ACC112 (cell line): ENCODE measurements around the gene RAB7A.

Source experiments
- H2AFZ ChIP-seq: fragments of 200-600 bp; sonication (generic); one replicate; pipeline ENCODE4 v1.6.0; 2017; ENCODE audit warnings: antibody characterized with exemption, low read length; ENCODE audit not compliant: unreplicated experiment
- H3K27ac ChIP-seq: fragments of 200-600 bp; sonication (generic); 2 replicates; pipeline ENCODE4 v1.5.1; 2014; ENCODE audit warnings: low read depth, mild to moderate bottlenecking, antibody characterized with exemption, low read length, moderate library complexity
- H3K27me3 ChIP-seq: fragments of 200-600 bp; sonication (generic); 2 replicates; pipeline ENCODE4 v1.6.1; 2014; ENCODE audit warnings: mild to moderate bottlenecking, antibody characterized with exemption, low read length, moderate library complexity, mixed read lengths; ENCODE audit not compliant: insufficient read depth
- H3K36me3 ChIP-seq: fragments of 200-600 bp; sonication (generic); 2 replicates; pipeline ENCODE4 v1.6.1; 2016; ENCODE audit warnings: mild to moderate bottlenecking, antibody characterized with exemption, low read length, moderate library complexity, mixed read lengths; ENCODE audit not compliant: insufficient read depth
- H3K4me1 ChIP-seq: fragments of 200-600 bp; sonication (generic); one replicate; pipeline ENCODE4 v1.6.1; 2016; ENCODE audit warnings: low read length, mixed read lengths; ENCODE audit not compliant: insufficient read depth, unreplicated experiment, control insufficient read depth
- H3K4me3 ChIP-seq: fragments of 200-600 bp; sonication (generic); 2 replicates; pipeline ENCODE4 v1.5.1; 2014; ENCODE audit warnings: mild to moderate bottlenecking, low read depth, low read length
- H3K79me2 ChIP-seq: fragments of 200-600 bp; sonication (generic); one replicate; pipeline ENCODE4 v1.6.0; 2016; ENCODE audit warnings: low read length; ENCODE audit not compliant: control insufficient read depth, unreplicated experiment, insufficient read depth

Gene RAB7A

DNA sequence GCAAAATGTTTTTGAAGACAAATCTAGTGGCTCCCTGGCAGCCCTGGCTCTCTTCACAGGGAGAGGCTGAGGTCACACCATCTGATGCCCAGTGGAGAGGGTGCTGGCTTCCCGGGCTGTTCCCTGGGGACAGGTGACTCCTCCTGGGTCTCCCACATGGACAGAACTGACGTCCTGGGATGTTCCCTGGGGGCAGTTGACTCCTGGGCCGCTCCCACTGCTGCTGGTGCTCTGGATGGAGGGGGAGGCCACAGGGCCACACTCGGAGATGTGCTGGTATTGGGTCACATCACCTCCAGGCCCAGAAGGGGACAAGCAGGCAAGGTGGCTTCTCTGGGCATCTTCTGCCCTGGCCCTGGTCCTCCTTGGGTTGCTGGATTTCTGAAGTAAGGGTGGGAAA is 125.6 kb downstream of the RAB7A start:
- H3K79me2 ChIP-seq: no peaks in the 10 kb centered on the region
- no peaks in the 10 kb centered on the region for H3K36me3 ChIP-seq
- H3K4me1 ChIP-seq: no peaks in the 10 kb centered on the region
- no peak overlapping the region for H2AFZ ChIP-seq
- no peak overlapping the region for H3K27ac ChIP-seq
- no peaks in the 10 kb centered on the region for H3K27me3 ChIP-seq
- H3K4me3 ChIP-seq: no peak overlapping the region

DNA sequence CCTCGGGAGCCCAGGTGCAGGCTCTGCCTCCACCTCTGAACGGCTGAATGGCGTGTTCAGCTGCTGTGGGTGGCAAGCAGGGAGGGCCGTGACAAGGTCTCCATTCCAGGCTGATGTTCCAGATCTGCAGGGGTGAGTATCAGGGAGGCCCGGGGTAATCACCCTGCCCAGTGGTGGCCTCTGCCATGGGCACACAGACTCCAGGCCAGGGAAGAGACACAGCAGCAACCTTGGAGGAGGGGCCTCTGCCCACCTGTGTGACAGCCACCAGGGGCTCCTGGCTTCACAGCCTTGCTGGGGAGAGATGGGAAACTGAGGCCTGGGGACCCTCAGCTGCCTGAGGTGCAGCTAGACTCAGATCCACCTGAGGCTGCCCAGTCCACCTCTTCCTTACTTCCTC is 127.8 kb downstream of the RAB7A start:
- Histone ChIP-seq H3K4me3 (no peak overlapping the region), H3K27ac (no peak overlapping the region), H3K79me2 (no peaks in the 10 kb centered on the region), H2AFZ (no peak overlapping the region), H3K27me3 (no peaks in the 10 kb centered on the region), H3K4me1 (no peaks in the 10 kb centered on the region), H3K36me3 (no peaks in the 10 kb centered on the region)

DNA sequence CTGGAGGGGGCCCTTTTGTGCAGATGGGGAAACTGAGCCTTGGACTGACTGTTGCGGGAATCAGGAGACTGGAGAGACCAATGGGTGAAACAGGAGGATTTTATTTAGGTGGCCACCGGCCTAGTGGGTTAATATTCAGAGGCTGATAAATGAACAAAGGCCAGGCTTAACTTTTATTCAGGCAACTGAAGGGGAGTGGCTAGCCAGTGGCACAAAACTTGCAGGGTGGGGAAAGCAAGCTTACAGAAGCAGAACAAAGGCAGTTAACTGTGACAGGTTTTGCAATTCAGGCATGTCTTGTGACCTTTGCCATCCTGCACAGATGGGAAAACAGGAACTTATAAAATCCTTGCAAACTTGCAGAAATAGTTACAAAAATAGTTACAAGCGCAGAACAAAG is 128.5 kb downstream of the RAB7A start:
- Histone ChIP-seq H3K4me1 (no peaks in the 10 kb centered on the region), H3K4me3 (no peak overlapping the region), H3K36me3 (no peaks in the 10 kb centered on the region), H3K79me2 (no peaks in the 10 kb centered on the region), H3K27ac (no peak overlapping the region), H3K27me3 (no peaks in the 10 kb centered on the region), H2AFZ (no peak overlapping the region)

DNA sequence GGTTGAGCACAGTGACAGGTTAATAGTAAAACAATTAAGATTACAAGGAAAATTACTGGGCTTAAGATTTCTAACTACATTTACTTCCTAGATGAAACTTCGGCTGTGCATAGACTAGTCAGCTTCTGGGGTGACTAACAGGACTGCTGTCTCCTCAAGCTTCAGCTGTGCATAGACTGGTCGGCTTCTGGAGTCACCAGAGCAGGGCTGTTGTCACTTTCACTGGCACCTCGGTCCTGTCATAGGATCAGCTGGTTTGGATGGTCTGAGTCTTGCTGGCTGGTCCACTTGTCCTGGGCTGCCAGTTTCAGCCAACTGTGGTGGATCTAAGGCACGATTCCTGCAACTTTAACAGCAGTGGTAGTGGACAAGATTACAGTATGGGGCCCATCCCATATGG is 129.6 kb downstream of the RAB7A start:
- Histone ChIP-seq H3K4me1 (no peaks in the 10 kb centered on the region), H3K27ac (no peak overlapping the region), H2AFZ (no peak overlapping the region), H3K27me3 (no peaks in the 10 kb centered on the region), H3K79me2 (no peaks in the 10 kb centered on the region), H3K36me3 (0 out of 2 replicates have a peak, but pooled peaks cover 3% of the 10 kb centered on the region), H3K4me3 (no peak overlapping the region)

DNA sequence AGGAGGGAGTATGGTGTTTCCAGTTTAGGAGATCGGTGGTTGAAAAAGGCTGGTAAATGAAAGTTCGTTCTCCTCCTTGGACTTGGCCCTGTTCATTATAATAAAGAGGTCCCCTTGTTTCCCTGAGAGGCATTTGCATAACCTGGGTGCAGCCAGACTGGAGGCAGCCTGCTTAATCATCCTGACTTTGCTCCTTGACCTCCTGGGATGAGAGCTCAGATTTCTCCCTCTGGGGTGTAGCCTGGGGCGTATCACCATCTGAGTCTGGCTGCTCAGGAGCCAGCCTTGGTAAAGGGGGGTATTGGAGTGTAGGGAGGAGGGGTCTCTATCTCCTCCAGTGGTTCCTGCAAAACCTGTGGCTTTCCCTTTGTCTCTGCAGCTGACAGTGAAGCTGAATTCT is 132.2 kb downstream of the RAB7A start:
- no peak overlapping the region for H2AFZ ChIP-seq
- no peak overlapping the region for H3K4me3 ChIP-seq
- H3K36me3 ChIP-seq: 0 out of 2 replicates have a peak, but pooled peaks cover 3% of the 10 kb centered on the region
- H3K27me3 ChIP-seq: no peaks in the 10 kb centered on the region
- no peak overlapping the region for H3K27ac ChIP-seq
- H3K4me1 ChIP-seq: no peaks in the 10 kb centered on the region
- no peaks in the 10 kb centered on the region for H3K79me2 ChIP-seq

DNA sequence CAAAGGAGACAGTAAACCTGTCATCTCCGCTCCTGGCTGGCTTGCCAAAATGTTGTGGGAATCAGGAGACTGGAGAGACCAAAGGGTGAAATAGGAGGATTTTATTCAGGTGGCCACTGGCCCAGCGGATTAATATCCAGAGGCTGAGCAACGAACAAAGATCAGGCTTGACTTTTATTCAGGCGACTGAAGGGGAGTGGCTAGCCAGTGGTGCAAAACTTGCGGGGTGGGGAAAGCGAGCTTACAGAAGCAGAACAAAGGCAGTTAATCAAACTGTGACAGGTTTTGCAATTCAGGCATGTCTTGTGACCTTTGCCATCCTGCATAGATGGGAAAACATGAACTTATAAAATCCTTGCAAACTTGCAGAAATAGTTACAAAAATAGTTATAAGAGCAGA is 133.6 kb downstream of the RAB7A start:
- H3K4me1 ChIP-seq: no peaks in the 10 kb centered on the region
- H3K27me3 ChIP-seq: no peaks in the 10 kb centered on the region
- H2AFZ ChIP-seq: no peak overlapping the region
- H3K79me2 ChIP-seq: no peaks in the 10 kb centered on the region
- no peak overlapping the region for H3K27ac ChIP-seq
- 0 out of 2 replicates have a peak, but pooled peaks cover 3% of the 10 kb centered on the region for H3K36me3 ChIP-seq
- H3K4me3 ChIP-seq: no peak overlapping the region

DNA sequence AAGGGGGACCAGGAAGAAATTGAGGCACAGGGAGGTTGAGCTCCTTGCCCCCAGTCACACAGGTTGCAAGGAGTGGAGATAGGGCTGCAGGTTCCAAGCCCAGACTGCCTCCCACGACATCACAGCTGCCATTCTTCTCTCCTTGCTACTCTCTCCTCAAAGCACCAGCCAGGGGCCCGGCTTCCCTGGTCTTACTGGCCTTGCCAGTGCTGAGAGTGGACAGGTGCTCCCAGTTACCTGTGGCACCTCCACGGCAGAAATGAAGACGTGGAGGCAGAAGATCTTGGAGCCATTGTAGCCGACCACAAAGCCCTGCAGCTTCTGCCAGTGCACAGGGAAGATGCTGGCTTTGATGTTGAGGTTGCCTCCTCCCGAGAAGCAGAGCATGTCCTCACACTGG is 135.5 kb downstream of the RAB7A start:
- Histone ChIP-seq H2AFZ (no peak overlapping the region), H3K27ac (no peak overlapping the region), H3K79me2 (no peaks in the 10 kb centered on the region), H3K4me3 (no peak overlapping the region), H3K27me3 (no peaks in the 10 kb centered on the region), H3K36me3 (0 out of 2 replicates have a peak, but pooled peaks cover 3% of the 10 kb centered on the region), H3K4me1 (no peaks in the 10 kb centered on the region)

DNA sequence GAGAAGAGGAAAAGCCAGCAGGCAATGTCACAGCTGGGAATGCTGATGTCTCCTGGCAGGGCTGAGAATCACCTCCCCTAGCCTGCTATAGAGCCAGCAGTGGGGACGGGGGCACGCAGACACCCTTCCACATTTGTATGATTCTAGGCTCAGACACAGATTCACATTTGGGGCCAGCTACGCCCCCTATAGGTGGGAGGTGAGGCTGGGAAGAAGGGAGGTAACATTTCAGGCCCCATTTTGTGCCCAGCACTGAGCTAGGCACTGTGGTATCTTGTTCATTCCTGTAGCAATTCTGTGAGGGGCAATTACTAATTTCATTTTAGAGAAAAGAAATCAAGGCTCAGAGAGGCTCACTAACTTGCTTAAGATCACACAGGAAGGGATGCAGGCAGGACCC is 137.6 kb downstream of the RAB7A start:
- Histone ChIP-seq H3K36me3 (0 out of 2 replicates have a peak, but pooled peaks cover 3% of the 10 kb centered on the region), H3K4me3 (no peak overlapping the region), H3K79me2 (no peaks in the 10 kb centered on the region), H3K27me3 (no peaks in the 10 kb centered on the region), H3K27ac (no peak overlapping the region), H3K4me1 (no peaks in the 10 kb centered on the region), H2AFZ (no peak overlapping the region)
